ENCODE measurements around the gene KPTN. TPM values are rescaled to one million over a fixed set of nuclear protein-coding genes. Genes with fewer than 3 reads are reported as not detected.

The KPTN gene
- total RNA-seq, 1 experiment from 2014 or later: 19.7 TPM

- Mint-ChIP-seq H3K36me3 (ENCODE audit: insufficient read depth, unreplicated experiment) (no peaks in the 10 kb centered on the region), H3K27me3 (ENCODE audit: insufficient read depth, unreplicated experiment) (peaks cover 24% of the 10 kb centered on the region), H3K4me3 (ENCODE audit: unreplicated experiment) (peak overlapping the region; percentile 3), H3K4me1 (ENCODE audit: low read depth, unreplicated experiment) (peaks cover 15% of the 10 kb centered on the region), H3K9me3 (ENCODE audit: unreplicated experiment) (no peaks in the 10 kb centered on the region), H3K27ac (ENCODE audit: unreplicated experiment) (no peak overlapping the region)
- Histone ChIP-seq H3K27me3 (replicated peaks; ENCODE audit: control insufficient read depth, insufficient read depth, low read length) (no peaks in the 10 kb centered on the region; the same call in 1 of the 2 replicates), H3K4me3 (ENCODE audit: low read depth, low read length) (no peak overlapping the region), H3K9me3 (no peaks in the 10 kb centered on the region), H3K4me1 (no peaks in the 10 kb centered on the region), H3K36me3 (ENCODE audit: control insufficient read depth, insufficient read depth, low read length) (no peaks in the 10 kb centered on the region)
- BruUV-seq (replicated peaks): no TSS peak
- ChIA-PET CTCF (no interaction called here), POLR2A (no interaction called here)
- TF ChIP-seq, protein P1, sequence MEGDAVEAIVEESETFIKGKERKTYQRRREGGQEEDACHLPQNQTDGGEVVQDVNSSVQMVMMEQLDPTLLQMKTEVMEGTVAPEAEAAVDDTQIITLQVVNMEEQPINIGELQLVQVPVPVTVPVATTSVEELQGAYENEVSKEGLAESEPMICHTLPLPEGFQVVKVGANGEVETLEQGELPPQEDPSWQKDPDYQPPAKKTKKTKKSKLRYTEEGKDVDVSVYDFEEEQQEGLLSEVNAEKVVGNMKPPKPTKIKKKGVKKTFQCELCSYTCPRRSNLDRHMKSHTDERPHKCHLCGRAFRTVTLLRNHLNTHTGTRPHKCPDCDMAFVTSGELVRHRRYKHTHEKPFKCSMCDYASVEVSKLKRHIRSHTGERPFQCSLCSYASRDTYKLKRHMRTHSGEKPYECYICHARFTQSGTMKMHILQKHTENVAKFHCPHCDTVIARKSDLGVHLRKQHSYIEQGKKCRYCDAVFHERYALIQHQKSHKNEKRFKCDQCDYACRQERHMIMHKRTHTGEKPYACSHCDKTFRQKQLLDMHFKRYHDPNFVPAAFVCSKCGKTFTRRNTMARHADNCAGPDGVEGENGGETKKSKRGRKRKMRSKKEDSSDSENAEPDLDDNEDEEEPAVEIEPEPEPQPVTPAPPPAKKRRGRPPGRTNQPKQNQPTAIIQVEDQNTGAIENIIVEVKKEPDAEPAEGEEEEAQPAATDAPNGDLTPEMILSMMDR (IDR thresholded peaks at IDR 0.05; ENCODE audit: insufficient read depth in 1 of 2, low read depth in 1 of 2, low read length in 1 of 2, severe bottlenecking in 1 of 2, unreplicated experiment in 1 of 2): no peak
- DNase-seq: peak in 1 of 2 experiments; percentile 34
- intact Hi-C loops (cut with micrococcal nuclease; ENCODE audit: unreplicated experiment): no loop called here
Measured at GRCh38 chr19:47445937-47446402, 38.0 kb downstream of the KPTN start.

DNA sequence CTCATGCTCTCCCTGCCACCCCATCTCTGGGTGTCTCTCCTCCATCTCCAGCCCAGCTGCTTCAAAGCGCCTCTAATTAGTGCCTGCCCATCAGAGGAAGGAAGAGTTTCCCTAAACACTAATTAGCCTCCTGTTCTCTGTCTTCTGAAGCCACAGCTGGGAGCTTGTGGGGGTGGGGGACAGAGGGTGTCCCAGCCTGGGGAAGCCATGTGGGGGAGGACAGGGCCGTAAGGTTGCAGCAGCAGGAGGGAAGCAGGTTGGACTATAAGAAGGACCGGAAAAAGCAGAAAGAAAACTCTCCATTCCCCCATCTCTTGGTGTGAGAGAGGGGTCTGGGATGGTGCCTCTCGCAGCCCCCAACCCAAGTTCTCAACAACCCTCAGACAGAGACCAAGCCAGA lies 38.5 kb downstream of the KPTN start:
- Mint-ChIP-seq H3K27me3 (ENCODE audit: insufficient read depth, unreplicated experiment) (peaks cover 24% of the 10 kb centered on the region), H3K9me3 (ENCODE audit: unreplicated experiment) (no peaks in the 10 kb centered on the region), H3K36me3 (ENCODE audit: insufficient read depth, unreplicated experiment) (no peaks in the 10 kb centered on the region), H3K4me3 (ENCODE audit: unreplicated experiment) (peak overlapping the region; percentile 3), H3K27ac (ENCODE audit: unreplicated experiment) (no peak overlapping the region), H3K4me1 (ENCODE audit: low read depth, unreplicated experiment) (peaks cover 15% of the 10 kb centered on the region)
- POLR2A ChIA-PET: no interaction called here
- no peak for DNase-seq
- BruUV-seq (replicated peaks): no TSS peak
- TF ChIP-seq, protein P1 (IDR thresholded peaks at IDR 0.05; ENCODE audit: insufficient read depth in 1 of 2, low read depth in 1 of 2, low read length in 1 of 2, severe bottlenecking in 1 of 2, unreplicated experiment in 1 of 2): no peak
- intact Hi-C loops (cut with micrococcal nuclease; ENCODE audit: unreplicated experiment): no loop called here
- Histone ChIP-seq H3K36me3 (ENCODE audit: control insufficient read depth, insufficient read depth, low read length) (no peaks in the 10 kb centered on the region), H3K4me1 (no peaks in the 10 kb centered on the region), H3K4me3 (ENCODE audit: low read depth, low read length) (no peak overlapping the region), H3K27me3 (replicated peaks; ENCODE audit: control insufficient read depth, insufficient read depth, low read length) (no peaks in the 10 kb centered on the region; the same call in 1 of the 2 replicates), H3K9me3 (no peaks in the 10 kb centered on the region)
- CTCF ChIA-PET: no interaction called here

DNA sequence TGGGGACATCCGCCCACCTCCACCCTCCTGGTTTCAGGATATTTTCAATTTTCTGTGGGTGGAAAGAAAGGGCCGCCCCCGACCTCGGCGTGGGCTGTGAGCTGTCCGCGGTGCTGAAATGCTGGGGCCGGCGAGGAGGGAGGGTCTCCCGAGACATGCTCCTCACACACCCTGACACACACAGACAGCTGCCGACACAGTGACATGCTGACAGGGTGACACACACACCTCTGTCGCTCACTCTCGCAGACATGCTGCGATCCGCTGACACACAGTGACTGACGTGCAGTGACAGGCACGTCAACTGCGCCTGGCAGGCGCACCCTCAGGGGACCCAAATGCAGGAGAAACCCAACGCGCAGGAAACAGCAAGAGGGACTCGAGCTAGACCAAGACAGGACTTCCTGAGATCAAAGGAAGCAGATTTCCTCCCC lies 39.6 kb downstream of the KPTN start:
- no peaks in the 10 kb centered on the region for H3K36me3 Mint-ChIP-seq (ENCODE audit: insufficient read depth, unreplicated experiment)
- H3K36me3 ChIP-seq (ENCODE audit: control insufficient read depth, insufficient read depth, low read length): no peaks in the 10 kb centered on the region
- ChIA-PET CTCF (no interaction called here), POLR2A (no interaction called here)
- no peak overlapping the region for H3K4me3 Mint-ChIP-seq (ENCODE audit: unreplicated experiment)
- H3K9me3 Mint-ChIP-seq (ENCODE audit: unreplicated experiment): no peaks in the 10 kb centered on the region
- DNase-seq: peak in 1 of 2 experiments; percentile 63
- H3K4me1 Mint-ChIP-seq (ENCODE audit: low read depth, unreplicated experiment): peaks cover 15% of the 10 kb centered on the region
- H3K4me1 ChIP-seq: no peaks in the 10 kb centered on the region
- H3K27me3 Mint-ChIP-seq (ENCODE audit: insufficient read depth, unreplicated experiment): peaks cover 24% of the 10 kb centered on the region
- no peak overlapping the region for H3K27ac Mint-ChIP-seq (ENCODE audit: unreplicated experiment)
- no peaks in the 10 kb centered on the region; the same call in 1 of the 2 replicates for H3K27me3 ChIP-seq (replicated peaks; ENCODE audit: control insufficient read depth, insufficient read depth, low read length)
- TF ChIP-seq, protein P1 (IDR thresholded peaks at IDR 0.05; ENCODE audit: insufficient read depth in 1 of 2, low read depth in 1 of 2, low read length in 1 of 2, severe bottlenecking in 1 of 2, unreplicated experiment in 1 of 2): no peak
- no peaks in the 10 kb centered on the region for H3K9me3 ChIP-seq
- H3K4me3 ChIP-seq (ENCODE audit: low read depth, low read length): no peak overlapping the region
- intact Hi-C loops (cut with micrococcal nuclease; ENCODE audit: unreplicated experiment): no loop called here
- no TSS peak for BruUV-seq (replicated peaks)
